ENCODE data around the gene PRICKLE1. TPM values are rescaled to one million over a fixed set of nuclear protein-coding genes. Genes with fewer than 3 reads are reported as not detected.
A peak's percentile ranks its signal among the peaks of the same experiment; 100 is the strongest.

The PRICKLE1 gene
- total and polyA plus RNA-seq, 9 of the 15 experiments (the other 6 are each of a cell fraction or from before 2014, with no cell fraction given): 0.22 to 0.85 (median 0.31) TPM

GRCh38 chr12:42482748-42483520 lies 106.6 kb downstream of the PRICKLE1 start (continued):
- TF ChIP-seq ZBTB40 (IDR thresholded peaks at IDR 0.05) (peak; percentile 29; the same call in 1 of the 2 replicates), ZBTB40 (CRISPR knock-in tag; IDR thresholded peaks at IDR 0.05) (no peak), CREM (IDR thresholded peaks at IDR 0.05; ENCODE audit: low read depth) (peak; percentile 19; the same call in 1 of the 2 replicates), EHMT2 (IDR thresholded peaks at IDR 0.05) (no peak), RBM25 (IDR thresholded peaks at IDR 0.05; ENCODE audit: low read depth, low read length, severe bottlenecking) (peak; percentile 5), HMGN3 (IDR thresholded peaks at IDR 0.05; ENCODE audit: borderline replicate concordance, extremely low read depth, insufficient read length, low read depth, low read length) (peak; percentile 36), ZKSCAN1 (IDR thresholded peaks at IDR 0.05; ENCODE audit: low read depth, low read length) (0 out of 2 replicates have a peak, but pooled peaks have one; percentile 12), ZNF217 (CRISPR knock-in tag; IDR thresholded peaks at IDR 0.05) (no peak), POLR2G (IDR thresholded peaks at IDR 0.05; ENCODE audit: low read depth, low read length) (peak; percentile 53), CXXC5 (CRISPR knock-in tag; IDR thresholded peaks at IDR 0.05) (peak; percentile 60), GATAD2A (IDR thresholded peaks at IDR 0.05) (peak; percentile 74; the same call in 1 of the 2 replicates), SMAD4 (CRISPR knock-in tag; conservative IDR thresholded peaks at IDR 0.05) (peak; percentile 36; the same call in 1 of the 2 replicates), RBM17 (IDR thresholded peaks at IDR 0.05; ENCODE audit: borderline replicate concordance, low read depth, low read length) (no peak), FOXP1 (CRISPR knock-in tag; IDR thresholded peaks at IDR 0.05) (0 out of 2 replicates have a peak, but pooled peaks have one; percentile 38), AFF4 (CRISPR knock-in tag; IDR thresholded peaks at IDR 0.05) (no peak)
